Retinal pigment epithelial cell (primary cell): ENCODE results near the gene ALLC.
"Not testable (repeated sequence)": the region's sequence is repeated elsewhere in the genome, so short reads cannot be mapped to it uniquely, and the experiment has no call there.

ENCODE experiments used
- DNase-seq: peaks from one replicate; pipeline ENCODE4 v3.0.0-alpha.2; 2010; ENCODE audit warnings: low read depth
- H3K4me3 ChIP-seq: 2 replicates; pipeline ENCODE4 v1.5.1; 2011; ENCODE audit warnings: mild to moderate bottlenecking, low read length, control low read depth, moderate library complexity
- TF ChIP-seq, protein P1 (sequence below): conservative IDR thresholded peaks from 2 replicates; pipeline ENCODE4 v1.5.1; 2011; ENCODE audit warnings: low read depth, low read length, control low read depth, inconsistent platforms

The ALLC gene

DNA sequence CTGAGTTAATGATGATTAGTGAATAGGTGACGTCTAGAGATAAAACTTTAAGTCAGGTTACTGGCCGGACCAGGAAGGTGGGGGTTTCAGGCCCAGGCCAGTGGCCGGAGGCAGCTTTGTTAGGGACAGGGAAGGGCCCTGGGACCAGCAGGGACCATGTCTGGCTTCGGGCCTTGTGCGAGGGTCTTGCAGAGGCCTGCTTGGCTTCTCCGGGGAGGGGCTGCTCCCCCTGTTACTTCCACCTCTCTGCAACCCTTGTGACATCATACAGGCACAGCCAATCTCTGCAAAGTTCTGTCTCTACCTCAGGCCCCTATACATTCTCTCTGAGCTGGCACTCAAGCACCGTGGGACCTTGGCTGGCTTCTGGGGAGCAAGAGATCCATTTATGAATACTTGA, at the start of gene ALLC:
TSS of gene ALLC (plus strand) at position 320 of the 400 bp plus-strand sequence. CDS start 12,958 bp downstream, outside the sequence.
- H3K4me3 ChIP-seq: no peak within 1 kb of the TSS
- DNase-seq: no peak
- TF ChIP-seq, protein P1, sequence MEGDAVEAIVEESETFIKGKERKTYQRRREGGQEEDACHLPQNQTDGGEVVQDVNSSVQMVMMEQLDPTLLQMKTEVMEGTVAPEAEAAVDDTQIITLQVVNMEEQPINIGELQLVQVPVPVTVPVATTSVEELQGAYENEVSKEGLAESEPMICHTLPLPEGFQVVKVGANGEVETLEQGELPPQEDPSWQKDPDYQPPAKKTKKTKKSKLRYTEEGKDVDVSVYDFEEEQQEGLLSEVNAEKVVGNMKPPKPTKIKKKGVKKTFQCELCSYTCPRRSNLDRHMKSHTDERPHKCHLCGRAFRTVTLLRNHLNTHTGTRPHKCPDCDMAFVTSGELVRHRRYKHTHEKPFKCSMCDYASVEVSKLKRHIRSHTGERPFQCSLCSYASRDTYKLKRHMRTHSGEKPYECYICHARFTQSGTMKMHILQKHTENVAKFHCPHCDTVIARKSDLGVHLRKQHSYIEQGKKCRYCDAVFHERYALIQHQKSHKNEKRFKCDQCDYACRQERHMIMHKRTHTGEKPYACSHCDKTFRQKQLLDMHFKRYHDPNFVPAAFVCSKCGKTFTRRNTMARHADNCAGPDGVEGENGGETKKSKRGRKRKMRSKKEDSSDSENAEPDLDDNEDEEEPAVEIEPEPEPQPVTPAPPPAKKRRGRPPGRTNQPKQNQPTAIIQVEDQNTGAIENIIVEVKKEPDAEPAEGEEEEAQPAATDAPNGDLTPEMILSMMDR: no peak

DNA sequence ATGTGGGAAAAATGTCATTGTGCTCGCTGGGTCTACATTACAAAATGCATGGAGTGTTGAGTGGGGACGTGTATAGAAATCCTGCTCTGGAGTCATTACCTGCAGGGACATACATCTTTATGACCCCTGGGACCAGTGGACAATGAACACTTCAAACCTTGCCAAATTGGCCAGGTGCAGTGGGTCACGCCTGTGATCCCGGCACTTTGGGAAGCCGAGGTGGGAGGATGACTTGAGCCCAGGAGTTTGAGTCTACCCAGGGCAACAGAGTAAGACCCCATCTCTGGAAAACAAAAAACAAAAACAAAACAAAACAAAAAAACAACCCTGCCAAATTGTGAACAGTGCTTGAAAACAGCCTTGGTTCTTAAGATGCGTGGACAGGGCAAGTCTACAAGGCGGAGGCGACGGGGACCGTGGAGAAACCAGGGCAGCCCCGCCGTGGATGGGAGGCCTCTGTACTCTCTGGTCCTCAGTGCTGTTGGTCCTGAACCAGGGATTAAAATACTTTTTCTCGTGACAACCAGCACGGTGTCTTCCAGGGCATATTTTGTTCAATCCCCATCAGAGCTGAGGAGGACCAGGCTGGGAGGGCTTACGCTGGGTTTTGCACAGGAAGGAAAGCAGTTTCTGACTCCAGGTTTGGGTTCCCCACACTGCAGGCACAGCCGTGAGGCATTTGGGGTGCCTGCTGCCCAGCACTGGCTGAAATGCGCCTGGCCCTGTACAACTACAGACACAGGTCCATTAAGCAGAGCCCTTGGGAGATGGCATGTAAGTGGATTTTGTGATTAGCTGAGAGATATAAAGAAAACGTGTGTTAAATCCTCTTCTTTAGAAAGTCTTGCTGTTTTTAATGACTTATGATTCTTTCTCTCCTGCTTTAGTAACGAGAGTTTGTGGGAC, 49.4 kb upstream of the ALLC start:
- no peak overlapping the region for H3K4me3 ChIP-seq
- TF ChIP-seq, protein P1: no peak
- DNase-seq: no peak

DNA sequence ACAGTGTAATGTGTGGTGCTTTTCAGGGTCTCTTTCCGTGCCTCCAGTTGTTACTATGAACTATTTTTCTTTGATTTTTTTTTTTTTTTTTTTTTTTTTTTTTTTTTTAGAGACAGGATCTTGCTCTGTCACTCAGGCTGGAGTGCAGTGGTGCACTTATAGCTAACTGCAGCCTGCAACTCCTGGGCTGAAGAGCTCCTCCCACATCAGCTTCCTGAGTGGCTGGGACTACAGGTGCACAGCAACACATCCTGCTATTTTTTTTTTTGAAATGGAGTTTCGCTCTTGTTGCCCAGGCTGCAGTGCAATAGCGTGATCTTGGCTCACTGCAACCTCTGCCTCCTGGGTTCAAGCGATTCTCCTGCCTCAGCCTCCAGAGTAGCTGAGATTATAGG, 48.7 kb upstream of the ALLC start:
- not testable (repeated sequence) for DNase-seq, H3K4me3 ChIP-seq

DNA sequence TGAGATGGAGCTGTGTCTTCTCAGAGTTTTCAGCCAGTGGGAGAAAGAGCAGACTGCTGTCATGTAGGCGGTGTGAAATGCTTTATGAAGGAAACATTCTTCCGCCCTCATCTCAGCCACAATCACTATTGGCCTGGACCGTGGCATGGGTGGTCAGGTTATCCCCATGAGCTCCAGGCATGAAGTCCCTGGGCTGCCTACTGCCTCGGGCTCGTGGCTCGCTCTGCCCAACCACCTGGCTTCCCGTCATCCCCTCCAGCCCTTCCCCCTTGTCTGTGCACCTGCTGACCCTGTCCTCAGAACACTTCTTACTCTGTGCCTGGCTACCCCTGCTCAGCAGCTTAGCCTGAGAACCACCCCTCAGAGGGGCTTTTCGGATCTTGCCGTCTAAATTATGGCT, 47.6 kb upstream of the ALLC start:
- TF ChIP-seq, protein P1: no peak
- no peak for DNase-seq
- H3K4me3 ChIP-seq: no peak overlapping the region

DNA sequence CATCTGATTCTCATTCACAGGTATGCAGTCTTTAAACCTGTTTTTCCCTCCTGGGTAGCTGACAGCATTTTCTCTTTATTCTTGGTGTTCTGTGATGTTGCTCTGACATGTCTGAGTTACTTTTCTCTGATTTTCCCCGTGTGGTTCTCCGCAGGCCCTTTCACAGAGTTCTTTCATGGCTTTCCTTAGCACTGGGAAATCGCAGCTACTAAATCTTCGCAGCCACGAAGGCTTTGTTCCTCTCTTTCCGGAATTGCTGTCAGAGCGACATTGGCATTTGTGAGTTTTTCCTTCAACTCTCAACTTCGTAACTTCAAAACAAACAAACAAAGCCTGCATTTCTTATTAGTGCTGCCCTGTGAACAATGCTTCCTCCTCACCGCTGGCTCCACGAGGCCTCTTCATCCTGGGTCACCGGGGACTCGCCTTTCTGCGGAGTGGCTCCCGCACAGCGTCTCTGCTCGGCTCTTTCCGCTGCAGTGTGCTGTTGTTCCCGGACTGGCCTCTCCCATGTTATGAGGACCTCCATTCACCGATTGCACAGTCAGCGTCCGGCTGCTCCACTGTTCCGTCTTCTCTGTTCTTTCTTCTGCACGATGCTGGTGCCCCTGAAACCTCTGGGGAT, 47.0 kb upstream of the ALLC start:
- DNase-seq: no peak
- TF ChIP-seq, protein P1: no peak
- H3K4me3 ChIP-seq: no peak overlapping the region

DNA sequence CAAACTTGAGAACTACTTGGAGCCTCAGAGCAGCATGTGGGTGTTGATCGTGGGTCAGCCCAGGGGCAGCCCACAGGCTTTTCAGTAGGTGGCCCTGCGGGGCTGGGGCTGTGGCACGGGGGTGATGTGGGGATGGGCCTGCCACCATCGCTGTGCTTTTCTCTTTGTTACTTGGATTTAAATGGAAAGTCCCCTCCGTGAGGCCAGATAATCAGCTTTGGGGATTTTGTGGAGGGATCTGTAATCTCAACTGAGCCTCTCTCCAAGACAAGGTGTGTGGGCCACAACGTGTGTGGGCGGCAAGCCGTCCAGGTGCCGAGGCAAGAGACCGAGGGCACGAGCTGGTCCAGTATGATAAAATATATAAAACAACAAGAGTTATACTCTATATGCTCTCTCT, 46.4 kb upstream of the ALLC start:
- TF ChIP-seq, protein P1: no peak

DNA sequence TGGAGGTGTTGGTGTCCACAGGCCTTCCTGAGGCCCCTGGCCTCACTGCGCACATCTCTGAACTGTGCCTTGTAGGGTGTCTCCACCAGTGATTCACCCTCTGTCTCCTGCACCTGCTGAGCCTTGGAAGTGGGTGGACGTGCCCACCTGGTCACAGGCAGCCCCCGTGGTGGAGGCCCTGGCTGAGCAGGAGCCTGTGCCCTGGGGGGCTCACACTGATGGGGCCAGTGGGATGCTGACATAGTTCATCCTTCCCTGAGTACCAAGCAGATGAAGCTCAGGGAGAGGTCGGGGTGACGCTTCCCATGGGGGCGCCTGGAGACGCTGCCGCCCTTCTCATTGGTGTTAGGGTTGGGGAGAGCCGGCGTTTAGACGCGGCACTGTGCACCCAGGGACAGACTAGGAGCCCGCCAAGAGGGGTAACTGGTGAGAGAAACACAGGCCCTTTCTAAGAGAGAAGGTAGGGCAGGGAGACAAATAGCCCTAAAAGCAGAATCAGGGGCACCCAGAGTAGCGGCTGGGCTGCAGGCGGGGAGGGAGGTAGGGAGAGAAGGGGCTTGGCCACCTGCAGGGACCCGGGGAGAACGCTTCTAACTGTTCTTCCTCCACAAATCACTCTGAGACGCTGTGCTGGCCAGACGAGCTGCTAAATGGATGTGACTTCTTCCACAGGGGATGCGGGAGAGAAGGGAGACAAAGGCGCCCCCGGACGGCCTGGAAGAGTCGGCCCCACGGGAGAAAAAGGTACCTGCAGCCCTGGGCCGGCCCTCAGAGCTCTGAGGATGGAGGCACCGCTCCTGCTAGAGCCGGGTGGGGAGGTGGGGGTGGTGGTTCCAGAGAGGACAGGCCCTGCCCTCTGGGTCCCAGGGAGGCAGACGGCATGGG, 45.1 kb upstream of the ALLC start:
- no peak overlapping the region for H3K4me3 ChIP-seq
- TF ChIP-seq, protein P1: no peak
- DNase-seq: no peak

More for the DNA sequence above, 46.4 kb upstream of the ALLC start:
- no peak overlapping the region for H3K4me3 ChIP-seq
- DNase-seq: no peak
